Measurements from ENCODE around the gene SUGCT. TPM values are rescaled to one million over a fixed set of nuclear protein-coding genes. Genes with fewer than 3 reads are reported as not detected.

Gene SUGCT
- polyA plus RNA-seq, 1 of the 3 experiments (the other 2 are of a cell fraction), result 53.7 TPM

DNA sequence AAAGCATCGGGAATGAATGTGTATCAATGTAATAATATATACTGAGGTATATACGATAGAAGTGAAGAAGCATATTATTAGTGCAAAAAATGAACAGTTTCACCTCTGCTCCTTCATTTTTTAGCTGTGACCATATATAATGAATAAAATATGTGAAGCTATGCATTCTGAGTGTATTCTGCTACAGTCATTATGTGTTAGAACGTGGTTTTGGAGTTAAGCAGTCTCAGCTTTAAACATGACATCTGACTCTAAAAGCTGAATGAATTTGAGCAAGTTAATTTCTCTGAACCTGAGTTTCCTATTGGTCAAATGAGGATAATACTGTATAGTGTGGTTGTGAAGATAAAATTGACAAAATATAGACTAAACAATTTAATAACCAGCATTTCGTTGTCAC, 358.1 kb downstream of the SUGCT start:
- no peaks in the 10 kb centered on the region for H3K27me3 ChIP-seq (ENCODE audit: insufficient read depth)
- H4K20me1 ChIP-seq (ENCODE audit: insufficient read depth), result no peaks in the 10 kb centered on the region
- no peak for DNase-seq
- peaks cover 7 to 20% of the 10 kb centered on the region in 2 experiments for H3K4me1 ChIP-seq (ENCODE audit: control insufficient read depth in 1 of 2, insufficient read depth in 2 of 2, low read depth in 1 of 2, low read length in 1 of 2)
- H3K36me3 ChIP-seq (replicated peaks in 1 of 2; ENCODE audit: control insufficient read depth in 1 of 2, insufficient read depth in 2 of 2, low read length in 1 of 2), result peaks cover 27 to 68% of the 10 kb centered on the region in 2 experiments
- ChIA-PET POLR2A (no interaction called here), CTCF (interaction anchor here (0.6 to 1.4 kb wide), 7 partner anchors 9 to 1212 kb away, joined by 3 to 4 read pairs (median 3); no protein-coding TSS in a partner anchor)
- no peak overlapping the region for H3K4me3 ChIP-seq (ENCODE audit: low read depth in 2 of 2, low read length in 1 of 2)
- H3K4me2 ChIP-seq, result no peak overlapping the region
- peaks cover 76% of the 10 kb centered on the region for H3F3A ChIP-seq (replicated peaks; ENCODE audit: insufficient read depth)
- peaks cover 87% of the 10 kb centered on the region for H3K79me2 ChIP-seq (ENCODE audit: insufficient read depth)
- H3K9me3 ChIP-seq, result peaks cover 19% of the 10 kb centered on the region
- no peak for TF ChIP-seq RCOR1 (IDR thresholded peaks at IDR 0.05; ENCODE audit: low read length)
- no peak for TF ChIP-seq GATA2 (CRISPR knock-in tag; IDR thresholded peaks at IDR 0.05)
- TF ChIP-seq, protein P1, sequence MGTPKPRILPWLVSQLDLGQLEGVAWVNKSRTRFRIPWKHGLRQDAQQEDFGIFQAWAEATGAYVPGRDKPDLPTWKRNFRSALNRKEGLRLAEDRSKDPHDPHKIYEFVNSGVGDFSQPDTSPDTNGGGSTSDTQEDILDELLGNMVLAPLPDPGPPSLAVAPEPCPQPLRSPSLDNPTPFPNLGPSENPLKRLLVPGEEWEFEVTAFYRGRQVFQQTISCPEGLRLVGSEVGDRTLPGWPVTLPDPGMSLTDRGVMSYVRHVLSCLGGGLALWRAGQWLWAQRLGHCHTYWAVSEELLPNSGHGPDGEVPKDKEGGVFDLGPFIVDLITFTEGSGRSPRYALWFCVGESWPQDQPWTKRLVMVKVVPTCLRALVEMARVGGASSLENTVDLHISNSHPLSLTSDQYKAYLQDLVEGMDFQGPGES (IDR thresholded peaks at IDR 0.05; ENCODE audit: low read depth, low read length), result no peak
- TF ChIP-seq SIN3A (IDR thresholded peaks at IDR 0.05; ENCODE audit: borderline replicate concordance, low read depth, low read length), result no peak
- TF ChIP-seq FOSL2 (IDR thresholded peaks at IDR 0.05; ENCODE audit: borderline replicate concordance, low read depth), result no peak
- TF ChIP-seq YY1 (IDR thresholded peaks at IDR 0.05; ENCODE audit: low read depth), result no peak
- TF ChIP-seq EP300 (IDR thresholded peaks at IDR 0.05; ENCODE audit: borderline replicate concordance in 1 of 2, low read depth in 1 of 2, low read length in 1 of 2), result no peak
- TF ChIP-seq TEAD4 (IDR thresholded peaks at IDR 0.05; ENCODE audit: borderline replicate concordance, insufficient read depth), result no peak
- no peak for TF ChIP-seq NRF1 (IDR thresholded peaks at IDR 0.05; ENCODE audit: low read depth, low read length)
- TF ChIP-seq CHD2 (IDR thresholded peaks at IDR 0.05; ENCODE audit: low read length, partially characterized antibody), result no peak
- TF ChIP-seq POLR2AphosphoS5 (IDR thresholded peaks at IDR 0.05; ENCODE audit: low read depth, low read length), result no peak
- TF ChIP-seq, protein P2, sequence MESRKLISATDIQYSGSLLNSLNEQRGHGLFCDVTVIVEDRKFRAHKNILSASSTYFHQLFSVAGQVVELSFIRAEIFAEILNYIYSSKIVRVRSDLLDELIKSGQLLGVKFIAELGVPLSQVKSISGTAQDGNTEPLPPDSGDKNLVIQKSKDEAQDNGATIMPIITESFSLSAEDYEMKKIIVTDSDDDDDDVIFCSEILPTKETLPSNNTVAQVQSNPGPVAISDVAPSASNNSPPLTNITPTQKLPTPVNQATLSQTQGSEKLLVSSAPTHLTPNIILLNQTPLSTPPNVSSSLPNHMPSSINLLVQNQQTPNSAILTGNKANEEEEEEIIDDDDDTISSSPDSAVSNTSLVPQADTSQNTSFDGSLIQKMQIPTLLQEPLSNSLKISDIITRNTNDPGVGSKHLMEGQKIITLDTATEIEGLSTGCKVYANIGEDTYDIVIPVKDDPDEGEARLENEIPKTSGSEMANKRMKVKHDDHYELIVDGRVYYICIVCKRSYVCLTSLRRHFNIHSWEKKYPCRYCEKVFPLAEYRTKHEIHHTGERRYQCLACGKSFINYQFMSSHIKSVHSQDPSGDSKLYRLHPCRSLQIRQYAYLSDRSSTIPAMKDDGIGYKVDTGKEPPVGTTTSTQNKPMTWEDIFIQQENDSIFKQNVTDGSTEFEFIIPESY (IDR thresholded peaks at IDR 0.05; ENCODE audit: borderline replicate concordance, low read depth), result no peak
- TF ChIP-seq RAD21 (IDR thresholded peaks at IDR 0.05; ENCODE audit: low read length), result no peak
- no peak for TF ChIP-seq EZH2phosphoT487 (IDR thresholded peaks at IDR 0.05; ENCODE audit: borderline replicate concordance, low read depth)
- TF ChIP-seq, protein P3, sequence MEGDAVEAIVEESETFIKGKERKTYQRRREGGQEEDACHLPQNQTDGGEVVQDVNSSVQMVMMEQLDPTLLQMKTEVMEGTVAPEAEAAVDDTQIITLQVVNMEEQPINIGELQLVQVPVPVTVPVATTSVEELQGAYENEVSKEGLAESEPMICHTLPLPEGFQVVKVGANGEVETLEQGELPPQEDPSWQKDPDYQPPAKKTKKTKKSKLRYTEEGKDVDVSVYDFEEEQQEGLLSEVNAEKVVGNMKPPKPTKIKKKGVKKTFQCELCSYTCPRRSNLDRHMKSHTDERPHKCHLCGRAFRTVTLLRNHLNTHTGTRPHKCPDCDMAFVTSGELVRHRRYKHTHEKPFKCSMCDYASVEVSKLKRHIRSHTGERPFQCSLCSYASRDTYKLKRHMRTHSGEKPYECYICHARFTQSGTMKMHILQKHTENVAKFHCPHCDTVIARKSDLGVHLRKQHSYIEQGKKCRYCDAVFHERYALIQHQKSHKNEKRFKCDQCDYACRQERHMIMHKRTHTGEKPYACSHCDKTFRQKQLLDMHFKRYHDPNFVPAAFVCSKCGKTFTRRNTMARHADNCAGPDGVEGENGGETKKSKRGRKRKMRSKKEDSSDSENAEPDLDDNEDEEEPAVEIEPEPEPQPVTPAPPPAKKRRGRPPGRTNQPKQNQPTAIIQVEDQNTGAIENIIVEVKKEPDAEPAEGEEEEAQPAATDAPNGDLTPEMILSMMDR (IDR thresholded peaks at IDR 0.05), result no peak
- no peak for TF ChIP-seq GABPA (IDR thresholded peaks at IDR 0.05; ENCODE audit: low read depth)
- TF ChIP-seq TAF1 (IDR thresholded peaks at IDR 0.05; ENCODE audit: borderline replicate concordance, low read depth, low read length), result no peak
- TF ChIP-seq MXI1 (IDR thresholded peaks at IDR 0.05; ENCODE audit: low read depth, low read length), result no peak
- no peak for TF ChIP-seq RFX5 (IDR thresholded peaks at IDR 0.05; ENCODE audit: low read length)
- peak overlapping the region; percentile 88 to 97 for H3K27ac ChIP-seq (ENCODE audit: low read depth in 2 of 2, low read length in 1 of 2)
- WGBS (ENCODE audit: low lambda C conversion rate), result 70% methylated on average over 4 of the region's 4 CpGs
- H3K9me2 ChIP-seq, result no peaks in the 10 kb centered on the region
- H2AFZ ChIP-seq (ENCODE audit: low read depth), result no peak overlapping the region
- peak overlapping the region; percentile 42; the same call in 1 of the 2 replicates for H3K9ac ChIP-seq

All from SK-N-SH (cell line).